ENCODE data around the gene ADGRV1.
"Not testable (repeated sequence)": the region's sequence is repeated elsewhere in the genome, so short reads cannot be mapped to it uniquely, and the experiment has no call there.

ADGRV1 gene

GRCh38 chr5:90641528-90641927 is 82.9 kb downstream of the ADGRV1 start:
- H3K4me1 Mint-ChIP-seq, result no peaks in the 10 kb centered on the region
- no peaks in the 10 kb centered on the region for H3K27me3 Mint-ChIP-seq
- no peaks in the 10 kb centered on the region for H3K9me3 Mint-ChIP-seq
- no peak for ATAC-seq (replicated peaks; ENCODE audit: extremely low read depth, poor library complexity, severe bottlenecking)
- no peak overlapping the region for H3K27ac Mint-ChIP-seq (ENCODE audit: low read depth)
- H3K36me3 Mint-ChIP-seq (ENCODE audit: insufficient read depth), result no peaks in the 10 kb centered on the region
- H3K4me3 Mint-ChIP-seq, result no peak overlapping the region
- DNase-seq (ENCODE audit: low spot score in 2 of 2), result no peak

DNA sequence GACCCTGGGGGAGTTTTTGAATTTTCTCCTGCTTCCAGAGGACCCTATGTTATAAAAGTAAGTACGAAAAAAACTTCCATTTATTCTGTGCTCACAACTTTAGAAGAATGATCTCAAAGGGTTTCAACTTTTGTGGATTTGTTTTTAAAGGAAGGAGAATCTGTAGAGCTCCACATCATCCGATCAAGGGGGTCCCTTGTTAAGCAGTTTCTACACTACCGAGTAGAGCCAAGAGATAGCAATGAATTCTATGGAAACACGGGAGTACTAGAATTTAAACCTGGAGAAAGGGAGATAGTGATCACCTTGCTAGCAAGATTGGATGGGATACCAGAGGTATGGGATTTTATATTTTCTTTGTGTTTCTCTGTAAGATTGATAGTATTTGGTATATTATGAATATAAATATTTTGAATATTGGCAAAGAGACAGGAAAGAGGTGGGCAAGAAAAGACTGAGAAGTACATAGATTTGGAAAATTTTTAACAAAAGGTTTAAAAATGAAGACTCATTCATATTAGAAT is 84.2 kb downstream of the ADGRV1 start:
- Mint-ChIP-seq H3K36me3 (ENCODE audit: insufficient read depth) (no peaks in the 10 kb centered on the region), H3K9me3 (no peaks in the 10 kb centered on the region), H3K4me3 (no peak overlapping the region), H3K4me1 (no peaks in the 10 kb centered on the region), H3K27ac (ENCODE audit: low read depth) (no peak overlapping the region), H3K27me3 (no peaks in the 10 kb centered on the region)
- ATAC-seq (replicated peaks; ENCODE audit: extremely low read depth, poor library complexity, severe bottlenecking) (no peak), DNase-seq (ENCODE audit: low spot score in 2 of 2) (no peak)

GRCh38 chr5:90644132-90644531 is 85.5 kb downstream of the ADGRV1 start:
- DNase-seq (ENCODE audit: low spot score in 2 of 2) (no peak), ATAC-seq (replicated peaks; ENCODE audit: extremely low read depth, poor library complexity, severe bottlenecking) (no peak)
- Mint-ChIP-seq H3K9me3 (no peaks in the 10 kb centered on the region), H3K36me3 (ENCODE audit: insufficient read depth) (no peaks in the 10 kb centered on the region), H3K27me3 (peaks cover 9% of the 10 kb centered on the region), H3K4me3 (no peak overlapping the region), H3K27ac (ENCODE audit: low read depth) (no peak overlapping the region), H3K4me1 (no peaks in the 10 kb centered on the region)

DNA sequence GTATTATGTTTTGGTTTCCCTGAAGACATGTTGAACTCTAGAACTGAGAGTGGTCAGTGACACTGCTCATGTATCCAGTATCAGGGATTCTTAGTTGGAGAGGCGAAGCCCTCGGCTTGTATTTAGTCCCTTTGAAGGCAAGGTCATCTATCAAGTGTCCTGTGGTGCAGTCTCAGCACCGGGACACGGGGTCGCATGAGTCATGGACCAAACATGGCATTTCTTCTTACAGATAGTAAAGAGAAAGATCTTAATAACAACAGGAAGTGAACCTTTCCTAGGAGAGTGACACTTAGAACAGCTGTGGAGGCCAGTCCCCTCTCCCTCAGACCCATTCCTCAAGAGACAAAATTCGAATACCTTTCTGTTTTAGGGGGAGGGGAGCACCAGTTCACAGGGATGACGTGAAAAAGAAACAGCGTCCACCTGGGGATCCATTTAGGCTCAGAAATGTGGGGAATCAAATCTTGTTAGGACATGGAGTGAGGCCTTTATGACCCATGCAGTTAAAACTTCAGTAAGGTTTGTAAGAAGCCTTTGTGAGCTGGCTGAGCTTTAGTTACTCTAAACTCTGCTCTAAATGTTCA is 86.5 kb downstream of the ADGRV1 start:
- Mint-ChIP-seq H3K27ac (ENCODE audit: low read depth) (no peak overlapping the region), H3K9me3 (no peaks in the 10 kb centered on the region), H3K27me3 (peaks cover 9% of the 10 kb centered on the region), H3K4me3 (no peak overlapping the region), H3K36me3 (ENCODE audit: insufficient read depth) (no peaks in the 10 kb centered on the region), H3K4me1 (no peaks in the 10 kb centered on the region)
- no peak for ATAC-seq (replicated peaks; ENCODE audit: extremely low read depth, poor library complexity, severe bottlenecking)
- no peak for DNase-seq (ENCODE audit: low spot score in 2 of 2)

GRCh38 chr5:90650767-90651166 is 92.2 kb downstream of the ADGRV1 start:
- ATAC-seq (replicated peaks; ENCODE audit: extremely low read depth, poor library complexity, severe bottlenecking) (no peak), DNase-seq (ENCODE audit: low spot score in 2 of 2) (no peak)
- no peak overlapping the region for H3K27ac Mint-ChIP-seq (ENCODE audit: low read depth)
- no peaks in the 10 kb centered on the region for H3K9me3 Mint-ChIP-seq
- no peak overlapping the region for H3K4me3 Mint-ChIP-seq
- H3K4me1 Mint-ChIP-seq, result no peaks in the 10 kb centered on the region
- peaks cover 9% of the 10 kb centered on the region for H3K27me3 Mint-ChIP-seq
- H3K36me3 Mint-ChIP-seq (ENCODE audit: insufficient read depth), result no peaks in the 10 kb centered on the region

GRCh38 chr5:90654215-90654614 is 95.6 kb downstream of the ADGRV1 start:
- Mint-ChIP-seq H3K4me1 (no peaks in the 10 kb centered on the region), H3K36me3 (ENCODE audit: insufficient read depth) (no peaks in the 10 kb centered on the region), H3K27ac (ENCODE audit: low read depth) (no peak overlapping the region), H3K27me3 (no peaks in the 10 kb centered on the region), H3K4me3 (no peak overlapping the region), H3K9me3 (no peaks in the 10 kb centered on the region)
- no peak for DNase-seq (ENCODE audit: low spot score in 2 of 2)
- ATAC-seq (replicated peaks; ENCODE audit: extremely low read depth, poor library complexity, severe bottlenecking), result no peak

GRCh38 chr5:90655423-90655822 is 96.8 kb downstream of the ADGRV1 start:
- Mint-ChIP-seq H3K4me3 (no peak overlapping the region), H3K4me1 (no peaks in the 10 kb centered on the region), H3K9me3 (no peaks in the 10 kb centered on the region), H3K36me3 (ENCODE audit: insufficient read depth) (no peaks in the 10 kb centered on the region), H3K27me3 (no peaks in the 10 kb centered on the region), H3K27ac (ENCODE audit: low read depth) (no peak overlapping the region)
- DNase-seq (ENCODE audit: low spot score in 2 of 2) (no peak), ATAC-seq (replicated peaks; ENCODE audit: extremely low read depth, poor library complexity, severe bottlenecking) (no peak)

DNA sequence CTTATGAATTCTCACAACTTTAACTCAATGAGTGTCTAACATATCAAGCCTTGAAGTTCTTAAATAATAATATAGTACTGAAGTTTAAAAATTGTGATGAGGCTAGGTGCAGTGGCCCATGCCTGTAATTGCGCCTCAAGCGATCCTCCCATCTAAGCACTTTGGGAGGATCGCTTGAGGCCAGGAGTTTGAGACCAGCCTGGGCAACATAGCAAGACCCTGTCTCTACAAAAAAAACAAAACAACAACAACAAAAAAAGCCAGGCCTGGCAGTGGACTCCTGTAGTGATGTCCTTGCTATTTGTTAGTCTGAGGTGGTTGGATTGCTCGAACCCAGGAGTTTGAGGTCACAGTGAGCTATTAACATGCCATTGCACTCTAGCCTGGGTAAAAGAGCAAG is 98.4 kb downstream of the ADGRV1 start:
- DNase-seq (ENCODE audit: low spot score in 2 of 2) (no peak), ATAC-seq (replicated peaks; ENCODE audit: extremely low read depth, poor library complexity, severe bottlenecking) (no peak)
- Mint-ChIP-seq H3K9me3 (no peaks in the 10 kb centered on the region), H3K36me3 (ENCODE audit: insufficient read depth) (no peaks in the 10 kb centered on the region), H3K4me3 (no peak overlapping the region), H3K4me1 (no peaks in the 10 kb centered on the region), H3K27me3 (no peaks in the 10 kb centered on the region), H3K27ac (ENCODE audit: low read depth) (no peak overlapping the region)

DNA sequence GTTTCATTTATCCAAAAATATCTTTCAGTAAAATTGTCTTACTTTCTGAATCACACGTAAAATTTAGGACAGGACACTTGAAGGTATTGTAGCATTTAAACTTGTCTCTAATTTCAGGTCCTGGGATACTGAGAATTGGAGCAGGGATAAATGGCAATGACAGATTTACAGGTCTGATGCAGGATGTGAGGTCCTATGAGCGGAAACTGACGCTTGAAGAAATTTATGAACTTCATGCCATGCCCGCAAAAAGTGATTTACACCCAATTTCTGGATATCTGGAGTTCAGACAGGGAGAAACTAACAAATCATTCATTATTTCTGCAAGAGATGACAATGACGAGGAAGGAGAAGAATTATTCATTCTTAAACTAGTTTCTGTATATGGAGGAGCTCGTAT is 99.2 kb downstream of the ADGRV1 start:
- Mint-ChIP-seq H3K27me3 (no peaks in the 10 kb centered on the region), H3K4me3 (no peak overlapping the region), H3K4me1 (no peaks in the 10 kb centered on the region)

DNA sequence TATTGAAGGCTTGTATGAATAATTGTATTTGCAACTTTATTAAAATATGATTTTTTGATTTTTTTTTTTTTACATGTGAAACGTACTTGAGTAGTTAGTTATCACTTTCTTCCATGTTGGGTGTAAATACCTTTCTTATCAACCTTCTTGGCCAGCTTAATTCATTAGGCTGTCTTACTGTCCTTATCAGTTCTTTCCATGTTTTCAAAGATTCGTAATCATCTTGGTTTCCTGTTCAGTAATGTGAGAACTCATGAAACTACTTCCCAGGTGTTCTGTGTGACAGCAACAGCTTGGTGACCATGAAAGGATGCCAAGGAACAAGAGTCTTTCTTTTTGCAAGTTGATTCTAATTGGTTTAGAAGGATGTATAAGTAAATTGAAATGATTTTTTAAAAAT is 100.0 kb downstream of the ADGRV1 start:
- Mint-ChIP-seq H3K4me1 (no peaks in the 10 kb centered on the region), H3K27ac (ENCODE audit: low read depth) (no peak overlapping the region), H3K4me3 (no peak overlapping the region), H3K36me3 (ENCODE audit: insufficient read depth) (no peaks in the 10 kb centered on the region), H3K27me3 (no peaks in the 10 kb centered on the region), H3K9me3 (no peaks in the 10 kb centered on the region)
- ATAC-seq (replicated peaks; ENCODE audit: extremely low read depth, poor library complexity, severe bottlenecking) (no peak), DNase-seq (ENCODE audit: low spot score in 2 of 2) (no peak)

More for the DNA sequence above, 99.2 kb downstream of the ADGRV1 start:
- Mint-ChIP-seq H3K36me3 (ENCODE audit: insufficient read depth) (no peaks in the 10 kb centered on the region), H3K27ac (ENCODE audit: low read depth) (no peak overlapping the region), H3K9me3 (no peaks in the 10 kb centered on the region)
- ATAC-seq (replicated peaks; ENCODE audit: extremely low read depth, poor library complexity, severe bottlenecking), result no peak
- DNase-seq (ENCODE audit: low spot score in 2 of 2), result no peak

- not testable (repeated sequence) for ATAC-seq (replicated peaks; ENCODE audit: extremely low read depth, poor library complexity, severe bottlenecking); H3K27ac Mint-ChIP-seq (ENCODE audit: low read depth); H3K4me1 Mint-ChIP-seq; H3K36me3 Mint-ChIP-seq (ENCODE audit: insufficient read depth); H3K27me3 Mint-ChIP-seq; H3K4me3 Mint-ChIP-seq; H3K9me3 Mint-ChIP-seq; DNase-seq (ENCODE audit: low spot score in 2 of 2)
Measured at GRCh38 chr5:90668079-90668565, 109.5 kb downstream of the ADGRV1 start.

DNA sequence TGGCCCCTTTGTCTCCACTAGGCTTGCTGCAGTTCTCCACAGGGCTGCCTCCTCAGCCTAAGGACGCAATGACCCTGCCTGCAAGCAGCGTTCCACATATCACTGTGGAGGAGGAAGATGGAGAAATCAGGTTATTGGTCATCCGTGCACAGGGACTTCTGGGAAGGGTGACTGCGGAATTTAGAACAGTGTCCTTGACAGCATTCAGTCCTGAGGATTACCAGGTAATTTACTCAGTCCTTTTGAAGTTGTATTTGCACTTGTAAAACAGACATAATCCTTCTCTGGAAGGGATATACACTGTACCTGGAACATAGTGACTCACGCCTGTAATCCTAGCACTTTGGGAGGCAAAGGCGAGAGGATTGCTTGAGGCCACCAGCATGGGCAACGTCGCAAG is 116.6 kb downstream of the ADGRV1 start:
- no peak for DNase-seq (ENCODE audit: low spot score in 2 of 2)
- Mint-ChIP-seq H3K27ac (ENCODE audit: low read depth) (no peak overlapping the region), H3K9me3 (no peaks in the 10 kb centered on the region), H3K4me3 (no peak overlapping the region), H3K36me3 (ENCODE audit: insufficient read depth) (no peaks in the 10 kb centered on the region), H3K27me3 (no peaks in the 10 kb centered on the region), H3K4me1 (no peaks in the 10 kb centered on the region)
- no peak for ATAC-seq (replicated peaks; ENCODE audit: extremely low read depth, poor library complexity, severe bottlenecking)

GRCh38 chr5:90680921-90681563 is 122.4 kb downstream of the ADGRV1 start:
- no peaks in the 10 kb centered on the region for H3K36me3 Mint-ChIP-seq (ENCODE audit: insufficient read depth)
- no peaks in the 10 kb centered on the region for H3K4me1 Mint-ChIP-seq
- DNase-seq (ENCODE audit: low spot score in 2 of 2) (no peak), ATAC-seq (replicated peaks; ENCODE audit: extremely low read depth, poor library complexity, severe bottlenecking) (no peak)
- no peak overlapping the region for H3K27ac Mint-ChIP-seq (ENCODE audit: low read depth)
- no peaks in the 10 kb centered on the region for H3K27me3 Mint-ChIP-seq
- no peaks in the 10 kb centered on the region for H3K9me3 Mint-ChIP-seq
- no peak overlapping the region for H3K4me3 Mint-ChIP-seq

Measured in central memory CD8-positive, alpha-beta T cell (primary cell).